HG03342 (cell line): ENCODE results near the gene SKIC2.
"Not testable (repeated sequence)": the region's sequence is repeated elsewhere in the genome, so short reads cannot be mapped to it uniquely, and the experiment has no call there.

Experiments
- ATAC-seq: cut with Tn5 transposase; IDR thresholded peaks from one replicate; pipeline ENCODE4 v1.9.1; 2021; ENCODE audit warnings: mild to moderate bottlenecking, moderate library complexity; ENCODE audit not compliant: unreplicated experiment

SKIC2 gene

DNA sequence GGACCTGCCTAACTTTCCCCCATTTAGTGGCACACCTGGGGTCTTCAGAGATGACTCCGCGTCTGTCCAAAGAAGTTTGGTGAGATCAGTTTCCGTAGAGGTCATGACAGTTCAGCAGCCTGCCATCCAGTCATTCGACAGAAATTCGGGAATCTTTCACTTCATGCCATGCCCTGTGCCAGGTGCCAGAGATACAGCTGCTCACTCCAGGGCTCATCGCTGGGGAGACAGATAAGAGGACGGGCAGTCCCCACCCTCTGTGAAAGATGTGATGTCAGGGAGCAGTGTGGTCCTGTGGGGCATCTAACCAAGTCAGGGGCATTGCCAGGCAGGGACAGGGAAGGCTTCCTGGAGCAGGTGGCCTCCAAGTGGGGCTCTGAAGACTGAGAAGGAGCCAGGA lies 44.3 kb downstream of the SKIC2 start:
- not testable (repeated sequence) for ATAC-seq

DNA sequence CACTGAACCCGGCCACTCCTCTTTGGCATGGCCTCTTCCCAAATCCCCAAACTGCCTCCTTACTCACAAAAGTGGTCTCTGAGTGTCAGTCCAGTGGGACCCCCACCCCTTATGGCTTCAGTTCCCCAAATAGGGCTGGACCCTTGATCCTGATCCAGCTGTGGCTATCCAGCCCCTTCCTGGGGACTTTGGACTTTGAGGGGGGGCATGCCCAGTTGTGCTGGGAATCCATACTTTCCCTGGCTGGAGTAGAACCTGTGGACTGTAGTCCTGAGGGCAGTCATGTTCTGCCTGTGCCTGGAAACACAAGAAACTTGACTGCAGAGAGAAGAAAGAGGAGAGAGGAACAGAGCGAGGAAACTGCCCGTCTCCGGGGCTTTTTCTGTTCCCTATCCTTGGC lies 45.4 kb downstream of the SKIC2 start:
- not testable (repeated sequence) for ATAC-seq

DNA sequence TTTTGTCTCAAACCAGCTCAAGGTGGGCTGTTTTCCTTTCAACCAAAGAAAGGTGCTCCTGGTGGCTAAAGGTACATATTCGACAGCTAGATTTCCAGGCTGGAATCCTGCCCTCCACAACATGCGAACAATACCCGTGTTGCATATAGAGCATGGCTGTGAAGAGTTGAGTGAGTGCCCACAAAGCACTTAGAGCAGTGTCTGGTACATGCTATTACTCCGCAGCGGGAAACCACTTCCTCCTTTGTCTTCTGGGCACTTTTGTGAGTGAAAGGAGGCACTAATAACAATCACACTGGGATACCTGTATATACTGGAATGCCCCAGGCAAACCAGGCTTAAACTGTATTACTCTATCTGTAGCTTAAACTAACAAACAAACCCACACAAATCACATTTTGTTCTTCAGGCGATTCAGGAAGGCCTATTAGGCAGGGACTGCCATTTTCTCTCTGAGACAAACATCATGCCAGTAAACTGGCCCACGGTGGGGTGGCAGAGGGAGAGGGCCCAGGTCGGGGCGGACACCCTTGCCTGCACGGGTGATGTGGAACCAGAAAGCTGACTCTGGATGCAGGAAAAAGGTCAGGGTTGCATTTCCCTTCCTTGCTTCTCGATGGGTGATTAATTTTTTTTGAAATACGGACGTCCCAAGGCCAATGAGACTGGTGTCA lies 46.0 kb downstream of the SKIC2 start:
- not testable (repeated sequence) for ATAC-seq

DNA sequence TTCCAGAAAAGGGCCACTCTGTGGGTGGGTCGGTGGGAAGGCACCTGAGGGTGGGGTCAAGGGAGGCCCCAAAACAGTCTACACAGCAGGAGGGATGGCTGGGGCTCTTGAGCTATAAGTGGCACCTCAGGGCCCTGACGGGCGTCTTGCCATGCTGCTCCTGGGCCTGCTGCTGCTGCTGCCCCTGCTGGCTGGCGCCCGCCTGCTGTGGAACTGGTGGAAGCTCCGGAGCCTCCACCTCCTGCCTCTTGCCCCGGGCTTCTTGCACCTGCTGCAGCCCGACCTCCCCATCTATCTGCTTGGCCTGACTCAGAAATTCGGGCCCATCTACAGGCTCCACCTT lies 46.5 kb downstream of the SKIC2 start:
- not testable (repeated sequence) for ATAC-seq

DNA sequence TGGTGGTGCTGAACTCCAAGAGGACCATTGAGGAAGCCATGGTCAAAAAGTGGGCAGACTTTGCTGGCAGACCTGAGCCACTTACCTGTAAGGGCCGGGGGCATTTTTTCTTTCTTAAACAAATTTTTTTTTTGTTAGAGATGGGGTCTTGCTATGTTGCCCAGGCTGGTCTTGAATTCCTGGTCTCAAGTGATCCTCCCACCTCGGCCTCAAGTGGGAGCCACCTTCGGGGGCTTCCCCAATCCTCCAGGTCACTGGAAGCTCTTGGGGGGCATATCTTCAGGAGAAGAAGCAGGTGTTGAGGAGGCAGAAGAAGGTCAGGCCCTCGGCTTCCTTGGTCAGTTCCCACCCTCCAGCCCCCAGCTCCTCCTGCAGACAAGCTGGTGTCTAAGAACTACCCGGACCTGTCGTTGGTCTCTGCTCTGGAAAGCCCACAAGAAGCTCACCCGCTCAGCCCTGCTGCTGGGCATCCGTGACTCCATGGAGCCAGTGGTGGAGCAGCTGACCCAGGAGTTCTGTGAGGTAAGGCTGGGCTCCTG lies 47.1 kb downstream of the SKIC2 start:
- ATAC-seq, result not testable (repeated sequence)

DNA sequence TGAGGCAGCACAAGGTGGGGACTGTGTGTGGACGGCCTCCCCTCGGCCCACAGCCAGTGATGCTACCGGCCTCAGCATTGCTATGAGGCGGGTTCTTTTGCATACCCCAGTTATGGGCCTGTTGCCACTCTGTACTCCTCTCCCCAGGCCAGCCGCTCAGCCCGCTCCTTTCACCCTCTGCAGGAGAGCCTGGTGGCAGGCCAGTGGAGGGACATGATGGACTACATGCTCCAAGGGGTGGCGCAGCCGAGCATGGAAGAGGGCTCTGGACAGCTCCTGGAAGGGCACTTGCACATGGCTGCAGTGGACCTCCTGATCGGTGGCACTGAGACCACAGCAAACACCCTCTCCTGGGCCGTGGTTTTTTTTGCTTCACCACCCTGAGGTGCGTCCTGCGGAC lies 48.1 kb downstream of the SKIC2 start:
- not testable (repeated sequence) for ATAC-seq

DNA sequence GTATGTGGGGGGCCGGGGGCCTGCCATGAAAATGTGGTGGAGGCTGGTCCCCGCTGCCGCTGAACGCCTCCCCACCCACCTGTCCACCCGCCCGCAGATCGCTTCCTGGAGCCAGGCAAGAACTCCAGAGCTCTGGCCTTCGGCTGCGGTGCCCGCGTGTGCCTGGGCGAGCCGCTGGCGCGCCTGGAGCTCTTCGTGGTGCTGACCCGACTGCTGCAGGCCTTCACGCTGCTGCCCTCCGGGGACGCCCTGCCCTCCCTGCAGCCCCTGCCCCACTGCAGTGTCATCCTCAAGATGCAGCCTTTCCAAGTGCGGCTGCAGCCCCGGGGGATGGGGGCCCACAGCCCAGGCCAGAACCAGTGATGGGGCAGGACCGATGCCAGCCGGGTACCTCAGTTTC lies 49.1 kb downstream of the SKIC2 start:
- not testable (repeated sequence) for ATAC-seq

DNA sequence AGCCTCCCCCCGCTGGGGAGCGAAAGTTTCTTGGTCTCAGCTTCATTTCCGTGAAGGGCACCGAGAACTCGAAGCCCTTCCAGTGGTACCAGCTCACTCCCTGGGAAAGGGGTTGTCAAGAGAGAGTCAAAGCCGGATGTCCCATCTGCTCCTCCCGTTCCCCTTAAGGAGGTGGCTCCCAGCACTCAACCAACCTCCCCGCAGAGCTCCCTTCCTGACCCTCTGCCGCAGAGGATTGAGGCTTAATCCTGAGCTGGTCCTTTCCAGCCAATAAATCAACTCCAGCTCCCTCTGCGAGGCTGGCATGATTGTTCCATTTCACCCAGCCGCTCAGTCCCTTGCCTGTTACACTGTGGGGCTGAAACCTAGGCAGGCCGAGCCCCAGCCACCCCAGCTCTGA lies 49.6 kb downstream of the SKIC2 start:
- ATAC-seq, result not testable (repeated sequence)

DNA sequence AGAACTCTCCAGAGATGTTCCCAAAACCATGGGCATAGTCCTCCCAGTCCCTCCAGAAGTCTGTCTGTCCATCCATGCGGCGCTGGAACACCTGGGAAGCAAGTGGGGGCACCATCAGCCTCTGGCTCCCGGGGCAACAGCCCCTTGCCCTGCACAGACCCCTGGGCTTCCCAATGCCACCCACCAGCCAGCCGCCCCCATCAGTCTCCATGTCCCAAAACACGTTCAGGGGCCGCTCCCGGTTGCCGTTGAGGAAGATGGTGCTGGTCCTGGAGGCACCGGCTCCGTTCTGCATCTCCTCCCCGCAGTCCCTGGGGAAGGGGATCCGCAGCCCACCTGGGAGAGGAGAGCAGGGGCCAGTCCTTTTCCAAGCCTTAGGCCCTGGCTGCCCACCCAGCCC lies 50.6 kb downstream of the SKIC2 start:
- not testable (repeated sequence) for ATAC-seq

DNA sequence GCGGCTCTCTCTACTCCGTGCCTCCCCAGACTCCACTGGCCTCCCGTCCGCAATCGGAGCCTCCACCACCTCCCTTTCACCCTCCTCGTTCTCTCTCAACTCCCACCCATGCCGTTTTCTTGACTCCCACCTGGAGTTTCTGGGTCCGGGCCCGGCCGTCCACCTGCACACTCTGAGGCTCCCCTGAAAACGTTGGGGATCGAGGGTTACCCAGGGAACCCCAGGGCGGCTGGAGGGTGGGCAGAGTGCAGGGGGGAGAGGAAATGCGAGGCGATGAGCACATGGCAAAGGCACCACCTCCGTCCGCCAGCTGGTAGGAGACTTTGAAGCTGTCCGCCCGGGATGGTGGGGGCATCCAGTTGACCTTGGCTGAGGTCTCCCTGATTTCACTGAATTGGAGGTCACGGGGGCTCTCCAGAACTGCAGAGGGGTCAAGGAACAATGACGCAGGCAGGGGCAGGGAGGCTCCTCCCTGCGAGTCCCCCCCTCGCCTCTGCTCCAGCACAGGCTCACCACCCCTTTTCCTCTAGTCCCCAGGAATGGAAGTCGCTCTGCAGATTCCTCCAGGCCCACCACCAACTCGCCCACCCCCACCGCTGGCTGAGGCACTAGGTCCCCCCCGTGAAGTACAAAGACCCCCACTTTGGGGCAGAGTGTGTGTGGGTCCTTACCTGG lies 52.0 kb downstream of the SKIC2 start:
- not testable (repeated sequence) for ATAC-seq

DNA sequence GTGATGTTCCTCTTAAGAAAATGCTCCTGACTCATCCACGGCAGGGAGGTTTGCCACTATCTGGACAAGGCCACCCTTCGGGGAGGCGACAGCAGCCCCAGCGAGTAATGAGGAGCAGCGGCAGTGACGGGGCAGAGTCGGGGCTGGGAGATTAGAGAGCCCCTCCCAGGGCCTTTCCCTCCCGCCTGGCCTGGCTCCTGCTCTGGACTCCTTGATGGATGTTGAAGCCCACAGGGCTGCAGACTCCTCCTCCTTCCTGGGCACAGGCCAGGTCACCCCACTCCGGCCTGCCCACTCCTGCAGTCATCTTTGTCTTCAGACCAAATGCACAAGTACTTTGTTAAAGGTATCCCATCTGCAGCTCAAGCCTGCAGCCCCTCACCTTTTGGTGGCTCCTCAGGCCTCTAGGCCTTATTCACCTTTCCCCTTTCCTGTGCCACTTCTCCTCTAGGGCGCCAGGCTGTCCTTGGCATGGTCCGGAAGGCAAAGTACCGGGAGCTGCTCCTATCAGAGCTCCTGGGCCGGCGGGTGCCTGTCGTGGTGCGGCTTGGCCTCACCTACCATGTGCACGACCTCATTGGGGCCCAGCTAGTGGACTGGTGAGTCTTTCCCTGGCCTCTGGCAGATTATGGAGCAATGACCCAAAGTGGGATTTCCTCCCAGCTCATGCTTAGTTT lies 54.1 kb downstream of the SKIC2 start:
- not testable (repeated sequence) for ATAC-seq

DNA sequence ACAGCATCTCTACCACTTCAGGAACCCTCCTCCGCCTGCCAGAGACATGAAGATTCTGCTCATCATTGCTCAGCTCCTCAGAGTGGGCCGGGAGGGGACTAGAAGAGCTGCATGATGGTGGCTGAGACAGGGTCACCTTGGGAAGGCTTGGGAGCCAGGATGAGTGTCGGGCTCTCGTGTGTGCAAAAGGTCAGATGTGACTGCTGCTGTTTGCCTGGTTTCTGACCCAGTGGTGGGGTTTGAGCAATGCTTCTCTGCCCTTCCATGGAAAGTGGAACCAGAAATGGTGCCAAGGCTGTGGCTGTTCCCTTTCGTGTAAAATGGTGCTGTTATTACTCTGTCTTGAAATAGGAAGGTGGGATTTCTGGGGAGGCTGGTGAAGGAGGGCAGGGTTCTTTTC lies 54.8 kb downstream of the SKIC2 start:
- ATAC-seq, result not testable (repeated sequence)

DNA sequence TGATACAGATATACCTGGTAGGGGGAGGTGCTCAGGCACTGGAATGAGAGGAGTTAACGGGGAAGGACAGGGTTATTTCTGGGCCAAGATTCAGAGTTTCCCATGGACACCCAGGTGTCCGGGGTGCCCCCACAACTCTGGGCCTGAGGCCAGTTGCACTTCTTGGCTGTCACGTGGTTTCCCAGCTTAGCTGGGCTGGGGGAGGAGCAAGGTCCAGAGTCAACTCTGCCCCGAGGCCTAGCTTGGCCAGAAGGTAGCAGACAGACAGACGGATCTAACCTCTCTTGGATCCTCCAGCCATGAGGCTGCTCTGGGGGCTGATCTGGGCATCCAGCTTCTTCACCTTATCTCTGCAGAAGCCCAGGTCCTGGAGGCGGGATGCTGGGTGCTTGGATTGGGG lies 55.6 kb downstream of the SKIC2 start, which contains the start of gene C4B:
C4B (plus strand) TSS at position 249 of the 400 bp plus-strand sequence; CDS start at position 300, 51 bp downstream.
- not testable (repeated sequence) for ATAC-seq
